Stimulated activated CD4-positive, alpha-beta T cell treated with anti-CD3 and anti-CD28 coated beads, Interleukin-4, amount 100 ng/mL, for 4 hours (primary cell): ENCODE data around the gene AHI1.
A peak's percentile ranks its signal among the peaks of the same experiment; 100 is the strongest.

Experiments used
- DNase-seq, 2 experiments: peaks; one replicate each; pipeline ENCODE4 v3.0.0-alpha.2; 2020

The AHI1 gene

GRCh38 chr6:135497412-135498184 lies at the start of gene AHI1:
Gene AHI1, minus strand, starts transcription at chr6:135497740. Its CDS starts 5,503 bp downstream, at chr6:135492237.
- peak; percentile 87 to 90 for DNase-seq

- no peak for DNase-seq
These were observed 49.3 kb upstream of the AHI1 start for GRCh38 chr6:135546680-135547418.

- no peak for DNase-seq
These were observed 48.7 kb upstream of the AHI1 start for GRCh38 chr6:135546206-135546605.

- no peak for DNase-seq
These were observed 42.8 kb upstream of the AHI1 start for GRCh38 chr6:135540207-135540840.

- DNase-seq, result peak; percentile 3 to 4
These were observed 40.3 kb upstream of the AHI1 start for GRCh38 chr6:135537741-135538301.

GRCh38 chr6:135535989-135536414 lies 38.5 kb upstream of the AHI1 start:
- no peak for DNase-seq

GRCh38 chr6:135534773-135535380 lies 37.3 kb upstream of the AHI1 start:
- DNase-seq, result no peak

- no peak for DNase-seq
These were observed 35.0 kb upstream of the AHI1 start for GRCh38 chr6:135532559-135532958.

- no peak for DNase-seq
These were observed 34.5 kb upstream of the AHI1 start for GRCh38 chr6:135531954-135532490.

- no peak for DNase-seq
These were observed 32.6 kb upstream of the AHI1 start for GRCh38 chr6:135530113-135530512.

- DNase-seq, result no peak
These were observed 30.4 kb upstream of the AHI1 start for GRCh38 chr6:135527960-135528249.

GRCh38 chr6:135527116-135527959 lies 29.8 kb upstream of the AHI1 start:
- DNase-seq, result no peak

- no peak for DNase-seq
These were observed 28.1 kb upstream of the AHI1 start for GRCh38 chr6:135525594-135525993.

- DNase-seq, result no peak
These were observed 25.6 kb upstream of the AHI1 start for GRCh38 chr6:135522965-135523692.

- DNase-seq, result no peak
These were observed 23.9 kb upstream of the AHI1 start for GRCh38 chr6:135521431-135521830.

GRCh38 chr6:135520781-135521180 lies 23.2 kb upstream of the AHI1 start:
- no peak for DNase-seq

GRCh38 chr6:135519348-135519747 lies 21.8 kb upstream of the AHI1 start:
- no peak for DNase-seq

- no peak for DNase-seq
These were observed 20.0 kb upstream of the AHI1 start for GRCh38 chr6:135517527-135517926.

GRCh38 chr6:135514706-135515105 lies 17.2 kb upstream of the AHI1 start:
- DNase-seq, result no peak

- no peak for DNase-seq
These were observed 8.9 kb upstream of the AHI1 start for GRCh38 chr6:135506270-135506997.

- DNase-seq, result no peak
These were observed 8.1 kb upstream of the AHI1 start for GRCh38 chr6:135505648-135506047.
